ENCODE results near the gene PBX4.

The PBX4 gene

GRCh38 chr19:19630426-19630825, 11.9 kb upstream of the PBX4 start:
- no peak for TF ChIP-seq CTCF (conservative IDR thresholded peaks at IDR 0.05; ENCODE audit: low read depth, low read length)
- no peaks in the 10 kb centered on the region for H4K20me1 ChIP-seq (ENCODE audit: insufficient read depth)
- no peaks in the 10 kb centered on the region for H3K27me3 ChIP-seq (ENCODE audit: insufficient read depth, low read depth)
- H3K36me3 ChIP-seq (ENCODE audit: insufficient read depth) = no peaks in the 10 kb centered on the region
- no peak overlapping the region for H3K9ac ChIP-seq
- H3K4me2 ChIP-seq = no peak overlapping the region
- H2AFZ ChIP-seq (ENCODE audit: low read depth) = no peak overlapping the region
- H3K79me2 ChIP-seq (ENCODE audit: insufficient read depth, low read depth) = no peaks in the 10 kb centered on the region
- H3K27ac ChIP-seq = no peak overlapping the region
- no peak overlapping the region for H3K4me3 ChIP-seq (IDR thresholded peaks at IDR 0.05; ENCODE audit: insufficient read depth, low read depth, low read length)
- H3K4me1 ChIP-seq (ENCODE audit: low read depth, poor library complexity, severe bottlenecking) = no peaks in the 10 kb centered on the region

- Histone ChIP-seq H3K36me3 (ENCODE audit: insufficient read depth) (no peaks in the 10 kb centered on the region), H2AFZ (ENCODE audit: low read depth) (no peak overlapping the region), H3K27me3 (ENCODE audit: insufficient read depth, low read depth) (no peaks in the 10 kb centered on the region), H3K4me1 (ENCODE audit: low read depth, poor library complexity, severe bottlenecking) (no peaks in the 10 kb centered on the region), H3K4me3 (IDR thresholded peaks at IDR 0.05; ENCODE audit: insufficient read depth, low read depth, low read length) (no peak overlapping the region), H3K27ac (no peak overlapping the region), H3K9ac (no peak overlapping the region), H3K79me2 (ENCODE audit: insufficient read depth, low read depth) (no peaks in the 10 kb centered on the region), H3K4me2 (no peak overlapping the region), H4K20me1 (ENCODE audit: insufficient read depth) (no peaks in the 10 kb centered on the region)
- TF ChIP-seq CTCF (conservative IDR thresholded peaks at IDR 0.05; ENCODE audit: low read depth, low read length) = no peak
Observed at GRCh38 chr19:19630062-19630414, 11.6 kb upstream of the PBX4 start.

GRCh38 chr19:19628501-19629134, 10.1 kb upstream of the PBX4 start:
- TF ChIP-seq CTCF (conservative IDR thresholded peaks at IDR 0.05; ENCODE audit: low read depth, low read length) = no peak
- Histone ChIP-seq H3K36me3 (ENCODE audit: insufficient read depth) (no peaks in the 10 kb centered on the region), H3K27ac (no peak overlapping the region), H3K4me3 (IDR thresholded peaks at IDR 0.05; ENCODE audit: insufficient read depth, low read depth, low read length) (no peak overlapping the region), H3K4me1 (ENCODE audit: low read depth, poor library complexity, severe bottlenecking) (no peaks in the 10 kb centered on the region), H4K20me1 (ENCODE audit: insufficient read depth) (no peaks in the 10 kb centered on the region), H3K9ac (no peak overlapping the region), H3K79me2 (ENCODE audit: insufficient read depth, low read depth) (no peaks in the 10 kb centered on the region), H3K27me3 (ENCODE audit: insufficient read depth, low read depth) (no peaks in the 10 kb centered on the region), H3K4me2 (no peak overlapping the region), H2AFZ (ENCODE audit: low read depth) (no peak overlapping the region)

- no peak for TF ChIP-seq CTCF (conservative IDR thresholded peaks at IDR 0.05; ENCODE audit: low read depth, low read length)
- H2AFZ ChIP-seq (ENCODE audit: low read depth) = peak within 1 kb of the TSS; percentile 18
- H4K20me1 ChIP-seq (ENCODE audit: insufficient read depth) = no peaks in the 10 kb centered on the region
- no peaks in the 10 kb centered on the region for H3K4me1 ChIP-seq (ENCODE audit: low read depth, poor library complexity, severe bottlenecking)
- H3K9ac ChIP-seq = peak within 1 kb of the TSS; percentile 15; the same call in 1 of the 2 replicates
- no peak within 1 kb of the TSS for H3K27ac ChIP-seq
- no peaks in the 10 kb centered on the region for H3K79me2 ChIP-seq (ENCODE audit: insufficient read depth, low read depth)
- H3K4me2 ChIP-seq = no peak within 1 kb of the TSS
- H3K36me3 ChIP-seq (ENCODE audit: insufficient read depth) = no peaks in the 10 kb centered on the region
- no peaks in the 10 kb centered on the region for H3K27me3 ChIP-seq (ENCODE audit: insufficient read depth, low read depth)
- no peak within 1 kb of the TSS for H3K4me3 ChIP-seq (IDR thresholded peaks at IDR 0.05; ENCODE audit: insufficient read depth, low read depth, low read length)
Observed at GRCh38 chr19:19627621-19628500, 9.4 kb upstream of the PBX4 start, which contains the start of gene LPAR2. TSS of gene LPAR2 (minus strand) at chr19:19628220. CDS start at chr19:19627275, 945 bp downstream.

Data from KMS-11 (cell line).